Fibroblast of lung (primary cell): ENCODE data around the gene SPACDR. TPM values are rescaled to one million over a fixed set of nuclear protein-coding genes. Genes with fewer than 3 reads are reported as not detected.

ENCODE experiments used
- DNase-seq, 2 donors: peaks; one replicate each; pipeline versions ENCODE4 v3.0.0 to v3.0.0-alpha.2; 2010; ENCODE audit warnings: low read depth in 2 of 2
- H2AFZ ChIP-seq: 2 replicates; pipeline ENCODE4 v1.5.1; 2012; ENCODE audit warnings: low read length, control low read depth, inconsistent platforms
- H3K27ac ChIP-seq: 2 replicates; pipeline ENCODE4 v1.5.1; 2011; ENCODE audit warnings: low read length, control low read depth; ENCODE audit not compliant: insufficient read depth
- H3K27me3 ChIP-seq: 2 replicates; pipeline ENCODE4 v1.5.1; 2011; ENCODE audit warnings: mild to moderate bottlenecking, low read length; ENCODE audit not compliant: control insufficient read depth, insufficient read depth
- H3K36me3 ChIP-seq: 2 replicates; pipeline ENCODE4 v1.5.1; 2011; ENCODE audit warnings: low read length; ENCODE audit not compliant: control insufficient read depth, insufficient read depth
- H3K4me1 ChIP-seq: 2 replicates; pipeline ENCODE4 v1.5.1; 2011; ENCODE audit warnings: low read length; ENCODE audit not compliant: control insufficient read depth, insufficient read depth; ENCODE audit errors: extremely low read depth
- H3K4me2 ChIP-seq: 2 replicates; pipeline ENCODE4 v1.5.1; 2011; ENCODE audit warnings: low read length, control low read depth; ENCODE audit not compliant: insufficient read depth; ENCODE audit errors: extremely low read depth
- H3K4me3 ChIP-seq, 4 experiments: fragments of 200-600 bp in 1 of 4; sonication (generic) in 1 of 4; replicated peaks in 1 of 4; 2 replicates each; pipeline ENCODE4 v1.5.1; 2011 to 2016; ENCODE audit warnings: low read length in 4 of 4, low read depth in 3 of 4, mild to moderate bottlenecking in 3 of 4, control low read depth in 2 of 4, inconsistent platforms in 1 of 4, mixed read lengths in 1 of 4; ENCODE audit not compliant: insufficient read depth in 1 of 4; ENCODE audit errors: control extremely low read depth in 1 of 4
- H3K79me2 ChIP-seq: 2 replicates; pipeline ENCODE4 v1.5.1; 2012; ENCODE audit warnings: mild to moderate bottlenecking, low read length, inconsistent platforms; ENCODE audit not compliant: control insufficient read depth, insufficient read depth
- H3K9ac ChIP-seq: 2 replicates; pipeline ENCODE4 v1.5.1; 2011; ENCODE audit warnings: mild to moderate bottlenecking, low read length, control low read depth; ENCODE audit not compliant: insufficient read depth
- H3K9me3 ChIP-seq: 2 replicates; pipeline ENCODE4 v1.5.1; 2012; ENCODE audit warnings: low read depth, low read length; ENCODE audit not compliant: control insufficient read depth, insufficient read depth
- H4K20me1 ChIP-seq: 2 replicates; pipeline ENCODE4 v1.5.1; 2011; ENCODE audit warnings: low read length; ENCODE audit not compliant: control insufficient read depth, insufficient read depth; ENCODE audit errors: extremely low read depth
- CTCF ChIP-seq, 2 donors: IDR thresholded peaks in 1 of 2; conservative IDR thresholded peaks in 1 of 2; 1 replicate in 1 of 2; 2 replicates in 1 of 2; pipeline ENCODE4 v1.5.1; 2011 to 2012; ENCODE audit warnings: low read length in 2 of 2, control low read depth in 1 of 2, inconsistent platforms in 1 of 2, low read depth in 1 of 2, mild to moderate bottlenecking in 1 of 2
- EZH2 ChIP-seq: IDR thresholded peaks from 2 replicates; pipeline ENCODE4 v1.5.1; 2012; ENCODE audit warnings: low read length, control low read depth, mild to moderate bottlenecking; ENCODE audit errors: missing control alignments
- polyA plus RNA-seq, 2 donors: library from polyadenylated mRNA; depleted of rRNA in 1 of 2; stranded (reverse) in 1 of 2; unstranded in 1 of 2; fragments of >200 nt; gene quantifications; 2 replicates each; pipeline ENCODE4 v1.2.1, GENCODE V29; 2011 to 2012; ENCODE audit warnings: missing spikeins in 1 of 2
- total RNA-seq: library from RNA; depleted of rRNA; stranded (reverse); fragments of >200 nt; gene quantifications from 2 replicates; pipeline ENCODE4 v1.2.1, GENCODE V29; 2014

The SPACDR gene
- total and polyA plus RNA-seq, 2 donors (not counting 1 experiment from before 2014, with no cell fraction given): 0.25 to 0.50 TPM

GRCh38 chr7:100472854-100473499 lies 8.9 kb upstream of the SPACDR start:
- H2AFZ ChIP-seq: no peak overlapping the region
- peak in 1 of 2 donors; percentile 39 for DNase-seq
- H3K4me1 ChIP-seq: peaks cover 8% of the 10 kb centered on the region
- H3K4me2 ChIP-seq: peak overlapping the region; percentile 25
- TF ChIP-seq EZH2 (no peak), CTCF (conservative IDR thresholded peaks at IDR 0.05 in 1 of 2, IDR thresholded peaks at IDR 0.05 in 1 of 2; ENCODE audit: low read depth in 1 of 2, low read length in 2 of 2) (no peak)
- H3K9me3 ChIP-seq: no peaks in the 10 kb centered on the region
- H3K27me3 ChIP-seq: no peaks in the 10 kb centered on the region
- H3K4me3 ChIP-seq: no peak overlapping the region
- peaks cover 5% of the 10 kb centered on the region for H3K36me3 ChIP-seq
- H4K20me1 ChIP-seq: no peaks in the 10 kb centered on the region
- no peak overlapping the region for H3K9ac ChIP-seq
- peak overlapping the region; percentile 32 for H3K27ac ChIP-seq
- peaks cover 32% of the 10 kb centered on the region for H3K79me2 ChIP-seq

GRCh38 chr7:100472121-100472851 lies 8.2 kb upstream of the SPACDR start:
- Histone ChIP-seq H3K4me3 (no peak overlapping the region), H3K4me1 (peaks cover 8% of the 10 kb centered on the region), H3K27ac (no peak overlapping the region), H3K27me3 (no peaks in the 10 kb centered on the region), H3K9ac (no peak overlapping the region), H3K4me2 (no peak overlapping the region), H3K36me3 (peaks cover 9% of the 10 kb centered on the region), H3K9me3 (no peaks in the 10 kb centered on the region), H2AFZ (no peak overlapping the region), H4K20me1 (no peaks in the 10 kb centered on the region), H3K79me2 (peaks cover 25% of the 10 kb centered on the region)
- DNase-seq: no peak
- no peak for TF ChIP-seq EZH2
- no peak for TF ChIP-seq CTCF (conservative IDR thresholded peaks at IDR 0.05 in 1 of 2, IDR thresholded peaks at IDR 0.05 in 1 of 2; ENCODE audit: low read depth in 1 of 2, low read length in 2 of 2)

- H3K27me3 ChIP-seq: no peaks in the 10 kb centered on the region
- peaks cover 15% of the 10 kb centered on the region for H3K36me3 ChIP-seq
- H3K9me3 ChIP-seq: no peaks in the 10 kb centered on the region
- no peak overlapping the region for H3K4me2 ChIP-seq
- TF ChIP-seq EZH2 (no peak), CTCF (conservative IDR thresholded peaks at IDR 0.05 in 1 of 2, IDR thresholded peaks at IDR 0.05 in 1 of 2; ENCODE audit: low read depth in 1 of 2, low read length in 2 of 2) (no peak)
- H4K20me1 ChIP-seq: no peaks in the 10 kb centered on the region
- DNase-seq: no peak
- H3K4me3 ChIP-seq: no peak overlapping the region
- H3K27ac ChIP-seq: no peak overlapping the region
- H3K9ac ChIP-seq: no peak overlapping the region
- H3K79me2 ChIP-seq: peaks cover 13% of the 10 kb centered on the region
- H3K4me1 ChIP-seq: peaks cover 5% of the 10 kb centered on the region
- no peak overlapping the region for H2AFZ ChIP-seq
Observed at GRCh38 chr7:100471021-100471420, 7.0 kb upstream of the SPACDR start.
